HFFc6 (cell line): ENCODE results near the gene BICDL1. TPM values are rescaled to one million over a fixed set of nuclear protein-coding genes. Genes with fewer than 3 reads are reported as not detected.

ENCODE experiments used
- DNase-seq: peaks from one replicate; pipeline ENCODE4 v3.0.0-alpha.2; 2018
- H3K27ac Mint-ChIP-seq: 2 replicates; pipeline ENCODE4 v1.8.0; 2020; ENCODE audit warnings: mild to moderate bottlenecking, mixed read lengths
- H3K27me3 Mint-ChIP-seq: 2 replicates; pipeline ENCODE4 v1.8.0; 2021; ENCODE audit warnings: mild to moderate bottlenecking, moderate library complexity, mixed read lengths; ENCODE audit not compliant: insufficient read depth
- H3K36me3 Mint-ChIP-seq: 2 replicates; pipeline ENCODE4 v1.8.0; 2021; ENCODE audit warnings: low read depth, mixed read lengths
- H3K4me1 Mint-ChIP-seq: 2 replicates; pipeline ENCODE4 v1.8.0; 2020; ENCODE audit warnings: low read depth, mixed read lengths
- H3K4me3 Mint-ChIP-seq: 2 replicates; pipeline ENCODE4 v1.8.0; 2020; ENCODE audit warnings: mild to moderate bottlenecking, moderate library complexity, mixed read lengths
- H3K9me3 Mint-ChIP-seq: 2 replicates; pipeline ENCODE4 v1.8.0; 2020; ENCODE audit warnings: mild to moderate bottlenecking, mixed read lengths
- total RNA-seq, 6 experiments: library from RNA; stranded (reverse); fragmentation: NEBNext Ultra II Directional; extraction: Animal tissue kit (Norgen Biotek cat#: 25700); gene quantifications; 2 replicates in 1 of 6; 3 replicates in 5 of 6; pipeline ENCODE4 v1.2.3, GENCODE V29; 2021
- TF ChIP-seq, protein P1 (sequence below): fragments of 200-600 bp; sonication (generic); IDR thresholded peaks from 2 replicates; pipeline ENCODE4 v1.5.0; 2021; ENCODE audit warnings: antibody characterized with exemption, mild to moderate bottlenecking

BICDL1 gene
- total RNA-seq, 6 experiments from 2014 or later: 0.05 TPM; not detected in 5

DNA sequence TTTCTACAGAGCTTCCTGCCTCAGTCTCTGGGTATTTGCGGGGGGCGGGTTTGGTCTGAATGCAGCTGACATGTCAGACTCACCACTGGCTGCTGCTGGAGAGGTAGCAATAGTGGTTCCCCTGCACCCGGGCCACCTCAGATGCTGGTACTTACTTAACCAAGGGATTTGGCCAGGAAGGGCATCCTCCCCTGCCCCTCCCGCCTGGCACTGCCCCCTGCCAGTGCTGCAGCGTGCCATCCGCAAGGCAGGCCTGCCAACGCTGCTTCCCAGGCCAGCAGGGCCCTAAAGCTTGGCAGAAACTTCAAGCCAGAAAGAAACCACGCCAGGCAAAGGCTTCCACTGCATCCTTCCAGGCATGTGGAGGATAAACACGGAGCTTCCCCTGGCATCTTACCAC lies 105.4 kb downstream of the BICDL1 start:
- H3K27me3 Mint-ChIP-seq: peaks cover 2% of the 10 kb centered on the region; the same call in 1 of the 2 replicates
- no peak for DNase-seq
- TF ChIP-seq, protein P1, sequence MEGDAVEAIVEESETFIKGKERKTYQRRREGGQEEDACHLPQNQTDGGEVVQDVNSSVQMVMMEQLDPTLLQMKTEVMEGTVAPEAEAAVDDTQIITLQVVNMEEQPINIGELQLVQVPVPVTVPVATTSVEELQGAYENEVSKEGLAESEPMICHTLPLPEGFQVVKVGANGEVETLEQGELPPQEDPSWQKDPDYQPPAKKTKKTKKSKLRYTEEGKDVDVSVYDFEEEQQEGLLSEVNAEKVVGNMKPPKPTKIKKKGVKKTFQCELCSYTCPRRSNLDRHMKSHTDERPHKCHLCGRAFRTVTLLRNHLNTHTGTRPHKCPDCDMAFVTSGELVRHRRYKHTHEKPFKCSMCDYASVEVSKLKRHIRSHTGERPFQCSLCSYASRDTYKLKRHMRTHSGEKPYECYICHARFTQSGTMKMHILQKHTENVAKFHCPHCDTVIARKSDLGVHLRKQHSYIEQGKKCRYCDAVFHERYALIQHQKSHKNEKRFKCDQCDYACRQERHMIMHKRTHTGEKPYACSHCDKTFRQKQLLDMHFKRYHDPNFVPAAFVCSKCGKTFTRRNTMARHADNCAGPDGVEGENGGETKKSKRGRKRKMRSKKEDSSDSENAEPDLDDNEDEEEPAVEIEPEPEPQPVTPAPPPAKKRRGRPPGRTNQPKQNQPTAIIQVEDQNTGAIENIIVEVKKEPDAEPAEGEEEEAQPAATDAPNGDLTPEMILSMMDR: no peak
- H3K4me1 Mint-ChIP-seq: no peaks in the 10 kb centered on the region
- no peak overlapping the region for H3K4me3 Mint-ChIP-seq
- no peak overlapping the region for H3K27ac Mint-ChIP-seq
- no peaks in the 10 kb centered on the region for H3K9me3 Mint-ChIP-seq
- peaks cover 8% of the 10 kb centered on the region for H3K36me3 Mint-ChIP-seq

DNA sequence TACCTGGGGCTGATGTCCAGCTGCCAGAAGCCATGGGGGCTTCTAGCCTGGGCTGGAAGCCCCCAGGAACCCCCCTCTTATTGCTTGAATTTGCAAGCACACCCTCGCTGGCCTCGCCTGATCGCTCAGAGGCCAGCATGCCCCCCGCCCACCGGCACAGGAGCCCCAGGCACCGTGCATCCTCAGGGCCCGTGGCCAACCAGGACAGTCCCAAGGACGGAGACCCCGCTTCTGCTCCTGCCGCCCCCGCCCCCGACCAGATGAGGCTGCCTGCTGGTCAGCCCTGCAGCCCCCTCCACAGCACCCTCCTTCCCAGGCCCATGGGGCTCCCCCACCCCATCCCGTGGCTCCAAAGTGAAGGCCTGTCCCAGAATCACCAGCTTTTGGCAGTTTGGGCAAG lies 106.3 kb downstream of the BICDL1 start:
- no peaks in the 10 kb centered on the region for H3K4me1 Mint-ChIP-seq
- TF ChIP-seq, protein P1: no peak
- DNase-seq: no peak
- H3K27ac Mint-ChIP-seq: no peak overlapping the region
- peaks cover 2% of the 10 kb centered on the region; the same call in 1 of the 2 replicates for H3K27me3 Mint-ChIP-seq
- no peaks in the 10 kb centered on the region for H3K9me3 Mint-ChIP-seq
- H3K4me3 Mint-ChIP-seq: no peak overlapping the region
- peaks cover 8% of the 10 kb centered on the region for H3K36me3 Mint-ChIP-seq

DNA sequence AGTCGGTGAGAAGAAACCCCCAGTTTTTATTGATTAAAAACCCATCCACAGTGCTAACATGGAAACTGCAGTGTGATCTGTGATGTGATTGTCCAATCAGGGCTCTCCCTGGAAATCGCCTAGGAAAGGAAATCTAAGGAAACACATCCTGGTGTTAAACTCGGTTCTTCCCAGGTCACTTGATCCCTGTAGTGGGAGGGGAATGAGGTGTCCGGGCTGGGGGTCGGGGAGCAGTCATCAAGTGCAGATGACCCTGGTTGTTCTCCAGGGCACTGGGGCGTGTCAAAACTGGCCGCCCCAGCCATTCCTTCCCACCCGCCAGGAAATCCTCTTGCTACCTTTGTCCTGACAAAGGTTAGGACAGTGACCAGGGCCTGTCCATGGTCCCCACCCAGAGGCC lies 106.7 kb downstream of the BICDL1 start:
- TF ChIP-seq, protein P1: no peak
- DNase-seq: no peak
- Mint-ChIP-seq H3K36me3 (peaks cover 8% of the 10 kb centered on the region), H3K27me3 (peaks cover 2% of the 10 kb centered on the region; the same call in 1 of the 2 replicates), H3K9me3 (no peaks in the 10 kb centered on the region), H3K4me1 (no peaks in the 10 kb centered on the region), H3K27ac (no peak overlapping the region), H3K4me3 (no peak overlapping the region)

DNA sequence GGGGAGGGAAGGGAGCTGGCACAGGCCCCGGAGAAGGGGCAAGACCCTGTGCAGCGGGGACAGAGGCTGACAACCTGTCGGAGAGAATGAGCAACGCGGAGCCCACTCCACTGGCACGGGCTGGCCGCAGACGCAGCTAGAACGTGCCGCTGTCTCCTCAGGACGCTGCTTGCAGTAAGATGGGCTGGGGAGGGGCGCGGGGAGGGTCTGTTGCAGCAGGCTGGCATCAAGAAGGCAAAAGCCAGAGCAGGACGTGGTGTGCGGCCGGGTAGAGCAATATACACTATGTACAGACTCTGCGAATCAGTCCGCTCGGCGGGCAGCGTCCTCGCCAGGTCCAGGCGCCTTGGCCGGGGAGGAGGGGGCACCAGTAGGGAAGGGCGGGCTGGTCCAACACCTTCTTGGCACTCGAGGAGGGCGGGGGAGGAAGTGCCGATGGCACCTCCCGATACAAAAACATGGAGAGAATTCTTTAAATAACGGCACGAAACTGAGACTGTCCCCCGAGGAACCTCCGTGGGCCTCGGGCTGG lies 107.7 kb downstream of the BICDL1 start:
- Mint-ChIP-seq H3K27ac (no peak overlapping the region), H3K9me3 (no peaks in the 10 kb centered on the region), H3K27me3 (peaks cover 2% of the 10 kb centered on the region; the same call in 1 of the 2 replicates), H3K36me3 (no peaks in the 10 kb centered on the region), H3K4me1 (no peaks in the 10 kb centered on the region), H3K4me3 (no peak overlapping the region)
- TF ChIP-seq, protein P1: no peak
- no peak for DNase-seq

DNA sequence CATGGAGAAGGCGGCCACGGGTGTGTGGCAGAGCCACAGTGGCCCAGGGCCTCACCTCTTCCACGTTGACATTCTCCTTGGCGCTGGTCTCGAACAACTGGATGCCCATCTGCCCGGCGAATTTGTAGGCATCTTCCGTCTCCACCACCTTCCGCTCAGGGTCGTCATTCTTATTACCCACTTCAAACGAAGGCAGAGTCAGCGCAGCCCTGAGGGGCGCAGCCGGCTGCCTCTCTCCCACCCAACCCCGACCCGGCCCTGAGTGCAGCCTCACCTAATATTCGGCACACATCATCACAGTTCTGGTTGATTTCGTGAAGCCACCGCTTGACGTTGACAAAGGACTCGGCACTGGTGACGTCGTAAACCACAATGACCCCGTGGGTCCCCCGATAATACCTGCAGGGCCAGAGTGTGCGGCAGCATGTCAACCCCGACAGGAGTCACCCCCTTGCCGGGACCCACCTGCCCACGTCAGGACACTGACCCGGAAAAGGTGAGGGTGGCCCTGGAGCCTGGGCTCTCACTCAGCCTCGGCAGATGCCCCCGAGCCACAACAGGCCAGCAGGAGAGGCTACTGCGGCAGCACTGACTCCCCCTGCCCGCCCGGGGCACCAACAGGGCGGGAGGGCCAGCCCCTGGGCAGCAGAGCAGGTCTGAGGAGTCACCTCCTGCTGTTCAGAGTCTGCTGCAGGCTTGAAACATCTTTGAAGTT lies 109.9 kb downstream of the BICDL1 start:
- Mint-ChIP-seq H3K36me3 (no peaks in the 10 kb centered on the region), H3K4me1 (no peaks in the 10 kb centered on the region)
- DNase-seq: no peak

More for the DNA sequence above, 109.9 kb downstream of the BICDL1 start:
- no peaks in the 10 kb centered on the region for H3K27me3 Mint-ChIP-seq
- TF ChIP-seq, protein P1: no peak
- no peaks in the 10 kb centered on the region for H3K9me3 Mint-ChIP-seq
- H3K4me3 Mint-ChIP-seq: no peak overlapping the region
- H3K27ac Mint-ChIP-seq: no peak overlapping the region
